ENCODE measurements around the gene GCN1. TPM values are rescaled to one million over a fixed set of nuclear protein-coding genes. Genes with fewer than 3 reads are reported as not detected.

Gene GCN1
- polyA plus RNA-seq, 1 donor (not counting 4 experiments of a cell fraction or from before 2014, with no cell fraction given): 34.1 TPM

DNA sequence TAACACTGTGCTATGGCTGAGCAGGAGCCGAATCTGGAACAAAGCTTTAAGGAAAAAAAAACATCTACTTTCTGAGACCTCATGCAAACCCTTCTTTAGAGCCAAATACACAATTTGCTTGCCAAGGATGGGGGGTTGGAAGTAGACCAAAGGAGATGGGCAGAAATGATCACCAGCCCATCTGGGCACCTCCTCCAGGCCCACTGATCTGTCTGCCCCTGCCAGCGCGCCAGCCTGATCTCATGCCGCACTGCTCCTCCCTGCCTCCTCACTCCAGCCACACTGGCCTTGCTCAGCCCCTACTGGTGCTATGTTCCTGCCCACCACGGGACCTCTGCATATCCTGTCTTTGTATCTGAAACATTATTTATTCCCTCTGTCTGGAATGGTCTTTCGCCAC, 53.2 kb downstream of the GCN1 start:
- peaks cover 64% of the 10 kb centered on the region in 2 experiments for H3K36me3 ChIP-seq (ENCODE audit: control insufficient read depth in 2 of 2, extremely low read depth in 1 of 2, insufficient read depth in 2 of 2, low read length in 2 of 2)

DNA sequence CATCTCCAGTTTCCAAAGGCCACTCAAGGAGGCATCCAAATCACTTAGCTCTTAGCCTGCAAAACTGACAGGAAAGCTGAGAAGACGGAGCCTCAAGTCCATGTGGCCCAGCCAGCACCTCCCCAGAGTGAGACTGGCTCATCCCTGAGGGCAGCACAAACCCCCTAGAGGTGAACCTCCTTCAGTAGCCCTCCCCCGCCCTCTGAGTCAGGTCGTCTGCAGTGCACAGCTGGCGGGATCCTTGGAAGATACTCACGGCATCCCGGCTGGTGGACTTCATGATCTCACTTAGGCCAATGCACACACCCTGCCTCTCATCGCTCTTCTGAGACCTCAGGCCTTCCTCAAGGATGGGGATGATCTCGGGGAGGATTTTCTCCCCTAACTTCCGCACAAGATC, 53.9 kb downstream of the GCN1 start:
- Histone ChIP-seq H3K36me3 (ENCODE audit: control insufficient read depth in 2 of 2, extremely low read depth in 1 of 2, insufficient read depth in 2 of 2, low read length in 2 of 2) (peaks cover 65 to 68% of the 10 kb centered on the region in 2 experiments), H3K4me2 (ENCODE audit: control insufficient read depth, extremely low read depth, insufficient read depth, low read depth, low read length) (no peak overlapping the region), H3K9me1 (ENCODE audit: control insufficient read depth, extremely low read depth, insufficient read depth, low read length) (no peaks in the 10 kb centered on the region), H3K4me3 (ENCODE audit: control insufficient read depth in 2 of 3, extremely low read depth in 1 of 3, insufficient read depth in 2 of 3, low read depth in 1 of 3, low read length in 3 of 3) (no peak overlapping the region), H3K4me1 (ENCODE audit: control insufficient read depth, extremely low read depth, insufficient read depth, low read length) (no peaks in the 10 kb centered on the region), H3K27ac (ENCODE audit: control insufficient read depth, insufficient read depth, low read length) (no peak overlapping the region), H3K27me3 (ENCODE audit: control insufficient read depth, extremely low read depth, insufficient read depth, low read length) (no peaks in the 10 kb centered on the region), H4K20me1 (ENCODE audit: control insufficient read depth, extremely low read depth, insufficient read depth, low read length) (no peaks in the 10 kb centered on the region), H3K79me2 (ENCODE audit: control insufficient read depth, insufficient read depth, low read length) (no peaks in the 10 kb centered on the region), H3K9me3 (ENCODE audit: control insufficient read depth, low read depth, low read length) (no peaks in the 10 kb centered on the region), H3K9ac (ENCODE audit: control insufficient read depth, extremely low read depth, insufficient read depth, low read length) (no peak overlapping the region), H2AFZ (ENCODE audit: control insufficient read depth, low read length) (no peak overlapping the region)
- dilution Hi-C loops (cut with MboI; ENCODE audit: extremely low pct_ligation_motif_present, low sequenced_read_pairs): no loop called here
- no peak for TF ChIP-seq EZH2 (IDR thresholded peaks at IDR 0.05; ENCODE audit: low read length)
- no peak for TF ChIP-seq CTCF (optimal IDR thresholded peaks at IDR 0.05 in 1 of 3, IDR thresholded peaks at IDR 0.05 in 1 of 3, conservative IDR thresholded peaks at IDR 0.05 in 1 of 3; ENCODE audit: extremely low read depth in 1 of 3, insufficient read depth in 2 of 3, low read length in 3 of 3)
- FAIRE-seq (no peak), DNase-seq (ENCODE audit: low read depth, low spot score) (no peak)

More for the DNA sequence above, 53.2 kb downstream of the GCN1 start:
- Histone ChIP-seq H3K4me2 (ENCODE audit: control insufficient read depth, extremely low read depth, insufficient read depth, low read depth, low read length) (no peak overlapping the region), H3K27ac (ENCODE audit: control insufficient read depth, insufficient read depth, low read length) (no peak overlapping the region), H3K27me3 (ENCODE audit: control insufficient read depth, extremely low read depth, insufficient read depth, low read length) (no peaks in the 10 kb centered on the region), H4K20me1 (ENCODE audit: control insufficient read depth, extremely low read depth, insufficient read depth, low read length) (no peaks in the 10 kb centered on the region), H3K4me3 (ENCODE audit: control insufficient read depth in 2 of 3, extremely low read depth in 1 of 3, insufficient read depth in 2 of 3, low read depth in 1 of 3, low read length in 3 of 3) (no peak overlapping the region), H3K9me3 (ENCODE audit: control insufficient read depth, low read depth, low read length) (no peaks in the 10 kb centered on the region), H3K9me1 (ENCODE audit: control insufficient read depth, extremely low read depth, insufficient read depth, low read length) (no peaks in the 10 kb centered on the region), H3K9ac (ENCODE audit: control insufficient read depth, extremely low read depth, insufficient read depth, low read length) (no peak overlapping the region), H2AFZ (ENCODE audit: control insufficient read depth, low read length) (no peak overlapping the region), H3K4me1 (ENCODE audit: control insufficient read depth, extremely low read depth, insufficient read depth, low read length) (no peaks in the 10 kb centered on the region), H3K79me2 (ENCODE audit: control insufficient read depth, insufficient read depth, low read length) (no peaks in the 10 kb centered on the region)
- DNase-seq (ENCODE audit: low read depth, low spot score) (no peak), FAIRE-seq (no peak)
- dilution Hi-C loops (cut with MboI; ENCODE audit: extremely low pct_ligation_motif_present, low sequenced_read_pairs): no loop called here
- TF ChIP-seq EZH2 (IDR thresholded peaks at IDR 0.05; ENCODE audit: low read length) (no peak), CTCF (optimal IDR thresholded peaks at IDR 0.05 in 1 of 3, IDR thresholded peaks at IDR 0.05 in 1 of 3, conservative IDR thresholded peaks at IDR 0.05 in 1 of 3; ENCODE audit: extremely low read depth in 1 of 3, insufficient read depth in 2 of 3, low read length in 3 of 3) (no peak)
